VCaP (cell line): ENCODE data around the gene PIK3CD.

ENCODE experiments used
- H3K27ac ChIP-seq: fragments of 450-650 bp; 2 replicates; pipeline ENCODE4 v1.5.1; 2017
- TF ChIP-seq, protein P1 (sequence below): fragments of 450-650 bp; conservative IDR thresholded peaks from 2 replicates; pipeline ENCODE4 v1.5.1; 2017; ENCODE audit warnings: mild to moderate bottlenecking, moderate library complexity

The PIK3CD gene

DNA sequence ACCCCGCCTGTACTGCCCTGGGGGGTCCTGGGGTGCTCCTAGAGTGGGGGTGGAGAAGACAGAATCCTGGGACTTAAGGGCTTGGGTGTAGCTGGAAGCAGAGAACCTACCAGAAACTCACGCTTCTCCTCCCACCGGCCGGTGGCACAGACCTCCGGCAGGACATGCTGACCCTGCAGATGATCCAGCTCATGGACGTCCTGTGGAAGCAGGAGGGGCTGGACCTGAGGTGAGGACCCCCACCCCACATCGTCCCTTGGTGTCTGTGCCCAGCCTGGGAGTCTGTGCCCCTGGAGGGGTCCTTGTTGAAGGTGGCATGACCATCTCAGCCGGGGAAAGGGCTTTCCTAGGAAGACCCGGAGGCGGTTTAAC lies 70.8 kb downstream of the PIK3CD start:
- H3K27ac ChIP-seq: no peak overlapping the region
- TF ChIP-seq, protein P1, sequence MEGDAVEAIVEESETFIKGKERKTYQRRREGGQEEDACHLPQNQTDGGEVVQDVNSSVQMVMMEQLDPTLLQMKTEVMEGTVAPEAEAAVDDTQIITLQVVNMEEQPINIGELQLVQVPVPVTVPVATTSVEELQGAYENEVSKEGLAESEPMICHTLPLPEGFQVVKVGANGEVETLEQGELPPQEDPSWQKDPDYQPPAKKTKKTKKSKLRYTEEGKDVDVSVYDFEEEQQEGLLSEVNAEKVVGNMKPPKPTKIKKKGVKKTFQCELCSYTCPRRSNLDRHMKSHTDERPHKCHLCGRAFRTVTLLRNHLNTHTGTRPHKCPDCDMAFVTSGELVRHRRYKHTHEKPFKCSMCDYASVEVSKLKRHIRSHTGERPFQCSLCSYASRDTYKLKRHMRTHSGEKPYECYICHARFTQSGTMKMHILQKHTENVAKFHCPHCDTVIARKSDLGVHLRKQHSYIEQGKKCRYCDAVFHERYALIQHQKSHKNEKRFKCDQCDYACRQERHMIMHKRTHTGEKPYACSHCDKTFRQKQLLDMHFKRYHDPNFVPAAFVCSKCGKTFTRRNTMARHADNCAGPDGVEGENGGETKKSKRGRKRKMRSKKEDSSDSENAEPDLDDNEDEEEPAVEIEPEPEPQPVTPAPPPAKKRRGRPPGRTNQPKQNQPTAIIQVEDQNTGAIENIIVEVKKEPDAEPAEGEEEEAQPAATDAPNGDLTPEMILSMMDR: no peak

DNA sequence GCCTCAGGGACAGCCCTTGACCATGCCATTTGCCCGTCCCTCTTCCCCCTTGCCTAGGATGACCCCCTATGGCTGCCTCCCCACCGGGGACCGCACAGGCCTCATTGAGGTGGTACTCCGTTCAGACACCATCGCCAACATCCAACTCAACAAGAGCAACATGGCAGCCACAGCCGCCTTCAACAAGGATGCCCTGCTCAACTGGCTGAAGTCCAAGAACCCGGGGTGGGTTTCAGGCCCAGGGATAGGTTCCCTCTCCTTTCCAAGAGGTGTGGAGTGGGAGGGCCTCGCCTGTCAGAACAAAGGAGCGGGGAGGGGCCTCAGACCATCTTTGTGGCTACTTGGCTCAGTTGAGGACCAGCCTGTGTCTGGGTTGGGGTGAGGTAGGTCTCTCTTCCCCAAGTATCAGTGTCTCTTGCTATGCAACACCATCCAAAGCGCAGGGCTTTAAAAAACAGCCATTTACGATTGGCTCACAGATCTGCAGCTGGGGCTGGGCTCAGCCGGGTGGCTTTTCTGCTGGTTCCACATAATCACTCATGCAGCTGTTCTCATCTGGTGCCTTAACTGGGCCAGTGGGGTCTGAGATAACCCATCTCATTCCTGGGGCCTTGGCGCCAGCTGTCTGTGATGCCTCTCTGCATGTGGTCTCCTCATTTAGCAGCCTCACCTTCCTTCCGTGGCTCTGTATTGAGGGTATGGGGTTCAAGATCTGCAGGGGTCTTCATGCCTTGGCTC lies 71.7 kb downstream of the PIK3CD start:
- TF ChIP-seq, protein P1: no peak
- H3K27ac ChIP-seq: no peak overlapping the region

DNA sequence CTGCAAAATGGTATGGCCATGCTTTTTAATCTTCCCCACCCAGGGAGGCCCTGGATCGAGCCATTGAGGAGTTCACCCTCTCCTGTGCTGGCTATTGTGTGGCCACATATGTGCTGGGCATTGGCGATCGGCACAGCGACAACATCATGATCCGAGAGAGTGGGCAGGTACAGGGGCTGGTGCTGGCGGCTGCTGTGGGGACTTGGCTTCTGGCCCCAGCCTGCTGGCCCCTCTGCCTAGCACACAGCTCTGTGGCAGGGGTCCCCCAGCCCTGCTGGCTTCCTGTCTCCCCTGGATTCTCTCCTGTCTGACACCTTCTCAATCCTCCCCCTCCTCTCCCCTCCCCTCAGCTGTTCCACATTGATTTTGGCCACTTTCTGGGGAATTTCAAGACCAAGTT lies 72.4 kb downstream of the PIK3CD start:
- TF ChIP-seq, protein P1: no peak

DNA sequence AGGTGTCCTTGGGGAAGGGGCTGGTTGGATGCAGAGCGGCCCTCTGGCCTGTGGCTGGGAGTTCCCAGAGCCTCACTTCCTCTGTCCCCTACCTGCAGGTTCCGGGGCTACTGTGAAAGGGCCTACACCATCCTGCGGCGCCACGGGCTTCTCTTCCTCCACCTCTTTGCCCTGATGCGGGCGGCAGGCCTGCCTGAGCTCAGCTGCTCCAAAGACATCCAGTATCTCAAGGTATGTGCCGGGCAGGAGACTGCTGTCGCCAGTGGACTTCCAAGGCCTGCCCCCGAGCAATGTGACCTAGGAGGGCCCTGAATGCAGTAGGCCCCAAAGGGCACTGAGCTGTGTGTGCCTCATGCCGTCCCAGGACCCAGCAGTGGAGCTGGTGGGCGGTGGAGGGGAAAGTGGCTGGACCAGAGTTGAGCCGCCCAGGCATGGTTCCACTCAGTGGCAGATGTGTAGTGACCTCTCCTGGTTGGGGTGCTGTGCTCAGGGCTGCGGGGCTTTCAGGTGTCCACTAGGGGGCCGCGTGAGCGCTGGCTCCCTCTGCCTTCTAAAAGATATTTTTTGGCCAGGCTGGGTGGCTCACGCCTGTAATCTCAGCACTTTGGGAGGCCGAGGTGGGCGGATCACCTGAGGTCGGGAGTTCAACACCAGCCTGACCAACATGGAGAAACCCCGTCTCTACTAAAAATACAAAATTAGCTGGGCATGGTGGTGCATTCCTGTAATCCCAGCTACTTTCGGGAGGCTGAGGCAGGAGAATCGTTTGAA lies 73.4 kb downstream of the PIK3CD start:
- H3K27ac ChIP-seq: no peak overlapping the region
- TF ChIP-seq, protein P1: peak; percentile 89

More for the DNA sequence above, 72.4 kb downstream of the PIK3CD start:
- no peak overlapping the region for H3K27ac ChIP-seq

DNA sequence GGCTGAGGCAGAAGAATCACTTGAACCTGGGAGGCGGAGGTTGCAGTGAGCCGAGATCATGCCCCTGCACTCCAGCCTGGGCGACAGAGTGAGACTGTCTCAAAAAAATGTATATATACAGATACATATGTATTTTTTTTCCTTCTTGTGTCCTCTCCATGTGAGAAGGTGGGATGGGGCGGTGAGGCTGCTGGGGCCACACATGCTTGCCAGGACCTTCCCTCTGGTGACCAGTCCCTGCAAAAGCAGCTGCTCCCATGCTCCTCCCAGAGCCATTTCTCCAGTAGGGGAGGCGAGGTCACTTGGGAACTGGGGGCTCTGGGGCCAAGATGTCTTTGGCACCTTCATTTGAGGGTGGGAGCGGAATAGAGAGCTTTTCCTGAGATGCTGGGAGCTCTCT lies 74.9 kb downstream of the PIK3CD start:
- H3K27ac ChIP-seq: no peak overlapping the region
- TF ChIP-seq, protein P1: no peak

DNA sequence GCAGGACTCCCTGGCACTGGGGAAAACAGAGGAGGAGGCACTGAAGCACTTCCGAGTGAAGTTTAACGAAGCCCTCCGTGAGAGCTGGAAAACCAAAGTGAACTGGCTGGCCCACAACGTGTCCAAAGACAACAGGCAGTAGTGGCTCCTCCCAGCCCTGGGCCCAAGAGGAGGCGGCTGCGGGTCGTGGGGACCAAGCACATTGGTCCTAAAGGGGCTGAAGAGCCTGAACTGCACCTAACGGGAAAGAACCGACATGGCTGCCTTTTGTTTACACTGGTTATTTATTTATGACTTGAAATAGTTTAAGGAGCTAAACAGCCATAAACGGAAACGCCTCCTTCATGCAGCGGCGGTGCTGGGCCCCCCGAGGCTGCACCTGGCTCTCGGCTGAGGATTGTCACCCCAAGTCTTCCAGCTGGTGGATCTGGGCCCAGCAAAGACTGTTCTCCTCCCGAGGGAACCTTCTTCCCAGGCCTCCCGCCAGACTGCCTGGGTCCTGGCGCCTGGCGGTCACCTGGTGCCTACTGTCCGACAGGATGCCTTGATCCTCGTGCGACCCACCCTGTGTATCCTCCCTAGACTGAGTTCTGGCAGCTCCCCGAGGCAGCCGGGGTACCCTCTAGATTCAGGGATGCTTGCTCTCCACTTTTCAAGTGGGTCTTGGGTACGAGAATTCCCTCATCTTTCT lies 75.5 kb downstream of the PIK3CD start:
- TF ChIP-seq, protein P1: no peak
- H3K27ac ChIP-seq: no peak overlapping the region
